Measurements from ENCODE around the gene REPS2. TPM values are rescaled to one million over a fixed set of nuclear protein-coding genes. Genes with fewer than 3 reads are reported as not detected.
A peak's percentile ranks its signal among the peaks of the same experiment; 100 is the strongest.

REPS2 gene
- total RNA-seq, 2 experiments from 2014 or later, result not detected

- POLR2A ChIA-PET, result no interaction called here
- Mint-ChIP-seq H3K36me3 (no peaks in the 10 kb centered on the region), H3K27ac (no peak overlapping the region), H3K4me3 (no peak overlapping the region), H3K4me1 (ENCODE audit: low read depth) (peaks cover 5% of the 10 kb centered on the region), H3K9me3 (no peaks in the 10 kb centered on the region), H3K27me3 (no peaks in the 10 kb centered on the region)
- intact Hi-C loops (cut with micrococcal nuclease), result no loop called here
- DNase-seq, result no peak
- CTCF ChIA-PET, result no interaction called here
These were observed 85.4 kb downstream of the REPS2 start for GRCh38 chrX:17031827-17032226.

- no peak overlapping the region for H3K4me3 Mint-ChIP-seq
- intact Hi-C loops (cut with micrococcal nuclease), result no loop called here
- no peak for DNase-seq
- no peaks in the 10 kb centered on the region for H3K9me3 Mint-ChIP-seq
- POLR2A ChIA-PET, result no interaction called here
- no peaks in the 10 kb centered on the region for H3K36me3 Mint-ChIP-seq
- peaks cover 5% of the 10 kb centered on the region for H3K4me1 Mint-ChIP-seq (ENCODE audit: low read depth)
- CTCF ChIA-PET, result no interaction called here
- H3K27me3 Mint-ChIP-seq, result no peaks in the 10 kb centered on the region
- no peak overlapping the region for H3K27ac Mint-ChIP-seq
These were observed 85.9 kb downstream of the REPS2 start for GRCh38 chrX:17032351-17032750.

- Mint-ChIP-seq H3K27ac (no peak overlapping the region), H3K9me3 (no peaks in the 10 kb centered on the region), H3K36me3 (no peaks in the 10 kb centered on the region), H3K4me3 (no peak overlapping the region), H3K27me3 (no peaks in the 10 kb centered on the region), H3K4me1 (ENCODE audit: low read depth) (peaks cover 5% of the 10 kb centered on the region)
- DNase-seq, result no peak
- POLR2A ChIA-PET, result no interaction called here
- intact Hi-C loops (cut with micrococcal nuclease), result no loop called here
- CTCF ChIA-PET, result interaction anchor here (1.4 kb wide), 1 partner anchor 13 kb away, joined by 6 read pairs; no protein-coding TSS in a partner anchor
These were observed 86.8 kb downstream of the REPS2 start for GRCh38 chrX:17033225-17033624.

GRCh38 chrX:17035111-17035510, 88.7 kb downstream of the REPS2 start:
- no peak overlapping the region for H3K27ac Mint-ChIP-seq
- no peaks in the 10 kb centered on the region for H3K36me3 Mint-ChIP-seq
- H3K4me1 Mint-ChIP-seq (ENCODE audit: low read depth), result peaks cover 5% of the 10 kb centered on the region

GRCh38 chrX:17036171-17036961, 89.9 kb downstream of the REPS2 start:
- intact Hi-C loops (cut with micrococcal nuclease), result no loop called here
- no peak for DNase-seq
- no peaks in the 10 kb centered on the region for H3K36me3 Mint-ChIP-seq
- POLR2A ChIA-PET, result no interaction called here
- H3K27ac Mint-ChIP-seq, result no peak overlapping the region
- CTCF ChIA-PET, result interaction anchor here (1.2 to 2.8 kb wide), 2 partner anchors 10 to 153 kb away, joined by 3 to 13 read pairs; no protein-coding TSS in a partner anchor
- no peak overlapping the region for H3K4me3 Mint-ChIP-seq
- H3K27me3 Mint-ChIP-seq, result no peaks in the 10 kb centered on the region
- H3K4me1 Mint-ChIP-seq (ENCODE audit: low read depth), result peaks cover 5% of the 10 kb centered on the region
- H3K9me3 Mint-ChIP-seq, result no peaks in the 10 kb centered on the region

More at GRCh38 chrX:17035111-17035510, 88.7 kb downstream of the REPS2 start:
- CTCF ChIA-PET, result no interaction called here
- no peak for DNase-seq
- H3K9me3 Mint-ChIP-seq, result no peaks in the 10 kb centered on the region
- POLR2A ChIA-PET, result no interaction called here
- intact Hi-C loops (cut with micrococcal nuclease), result no loop called here
- H3K27me3 Mint-ChIP-seq, result no peaks in the 10 kb centered on the region
- no peak overlapping the region for H3K4me3 Mint-ChIP-seq

GRCh38 chrX:17038277-17038676, 91.8 kb downstream of the REPS2 start:
- Mint-ChIP-seq H3K36me3 (no peaks in the 10 kb centered on the region), H3K9me3 (no peaks in the 10 kb centered on the region), H3K27me3 (no peaks in the 10 kb centered on the region), H3K4me3 (no peak overlapping the region), H3K27ac (no peak overlapping the region), H3K4me1 (ENCODE audit: low read depth) (peaks cover 5% of the 10 kb centered on the region)
- DNase-seq, result no peak
- intact Hi-C loops (cut with micrococcal nuclease), result no loop called here
- CTCF ChIA-PET, result interaction anchor here (2.8 kb wide), 1 partner anchor 8 kb away, joined by 13 read pairs; no protein-coding TSS in a partner anchor
- POLR2A ChIA-PET, result no interaction called here

- H3K4me3 Mint-ChIP-seq, result no peak overlapping the region
- H3K27ac Mint-ChIP-seq, result no peak overlapping the region
- peaks cover 5% of the 10 kb centered on the region for H3K4me1 Mint-ChIP-seq (ENCODE audit: low read depth)
- H3K36me3 Mint-ChIP-seq, result no peaks in the 10 kb centered on the region
- ChIA-PET POLR2A (no interaction called here), CTCF (interaction anchor here (2.8 kb wide), 1 partner anchor 7 kb away, joined by 13 read pairs; no protein-coding TSS in a partner anchor)
- DNase-seq, result no peak
- H3K27me3 Mint-ChIP-seq, result no peaks in the 10 kb centered on the region
- no peaks in the 10 kb centered on the region for H3K9me3 Mint-ChIP-seq
- intact Hi-C loops (cut with micrococcal nuclease), result no loop called here
These were observed 92.3 kb downstream of the REPS2 start for GRCh38 chrX:17038681-17039161.

GRCh38 chrX:17039826-17040225, 93.4 kb downstream of the REPS2 start:
- CTCF ChIA-PET, result no interaction called here
- H3K36me3 Mint-ChIP-seq, result no peaks in the 10 kb centered on the region
- no peaks in the 10 kb centered on the region for H3K27me3 Mint-ChIP-seq

GRCh38 chrX:17040711-17041110, 94.3 kb downstream of the REPS2 start:
- Mint-ChIP-seq H3K27me3 (no peaks in the 10 kb centered on the region), H3K9me3 (no peaks in the 10 kb centered on the region), H3K36me3 (no peaks in the 10 kb centered on the region), H3K4me1 (ENCODE audit: low read depth) (peaks cover 5% of the 10 kb centered on the region), H3K27ac (no peak overlapping the region), H3K4me3 (no peak overlapping the region)
- intact Hi-C loops (cut with micrococcal nuclease), result no loop called here
- CTCF ChIA-PET, result no interaction called here
- POLR2A ChIA-PET, result no interaction called here
- no peak for DNase-seq

More at GRCh38 chrX:17039826-17040225, 93.4 kb downstream of the REPS2 start:
- POLR2A ChIA-PET, result no interaction called here
- Mint-ChIP-seq H3K4me1 (ENCODE audit: low read depth) (peaks cover 5% of the 10 kb centered on the region), H3K4me3 (no peak overlapping the region), H3K27ac (no peak overlapping the region), H3K9me3 (no peaks in the 10 kb centered on the region)
- intact Hi-C loops (cut with micrococcal nuclease), result no loop called here
- no peak for DNase-seq

GRCh38 chrX:17042037-17042436, 95.6 kb downstream of the REPS2 start:
- no peak for DNase-seq
- POLR2A ChIA-PET, result no interaction called here
- Mint-ChIP-seq H3K36me3 (no peaks in the 10 kb centered on the region), H3K4me1 (ENCODE audit: low read depth) (no peaks in the 10 kb centered on the region), H3K27me3 (no peaks in the 10 kb centered on the region), H3K9me3 (no peaks in the 10 kb centered on the region), H3K27ac (no peak overlapping the region), H3K4me3 (no peak overlapping the region)
- CTCF ChIA-PET, result interaction anchor here (0.9 to 1.1 kb wide), 2 partner anchors 156 to 159 kb away, joined by 3 to 4 read pairs; no protein-coding TSS in a partner anchor
- intact Hi-C loops (cut with micrococcal nuclease), result no loop called here

- ChIA-PET CTCF (interaction anchor here (1.0 to 5.7 kb wide), 15 partner anchors 9 to 227 kb away, joined by 3 to 53 read pairs (median 5); no protein-coding TSS in a partner anchor), POLR2A (no interaction called here)
- intact Hi-C loops (cut with micrococcal nuclease), result loop anchor here (1.0 kb wide), 2 partner anchors 163 to 220 kb away; no protein-coding TSS in a partner anchor
- DNase-seq, result peak; percentile 48
- no peaks in the 10 kb centered on the region for H3K9me3 Mint-ChIP-seq
- H3K27me3 Mint-ChIP-seq, result no peaks in the 10 kb centered on the region
- H3K36me3 Mint-ChIP-seq, result no peaks in the 10 kb centered on the region
- no peaks in the 10 kb centered on the region for H3K4me1 Mint-ChIP-seq (ENCODE audit: low read depth)
- no peak overlapping the region for H3K27ac Mint-ChIP-seq
- no peak overlapping the region for H3K4me3 Mint-ChIP-seq
These were observed 100.1 kb downstream of the REPS2 start for GRCh38 chrX:17046478-17047097.

GRCh38 chrX:17047224-17047623, 100.8 kb downstream of the REPS2 start:
- no peak for DNase-seq
- no peaks in the 10 kb centered on the region for H3K4me1 Mint-ChIP-seq (ENCODE audit: low read depth)
- H3K9me3 Mint-ChIP-seq, result no peaks in the 10 kb centered on the region
- no peak overlapping the region for H3K4me3 Mint-ChIP-seq
- ChIA-PET POLR2A (no interaction called here), CTCF (interaction anchor here (1.1 to 5.7 kb wide), 13 partner anchors 10 to 220 kb away, joined by 4 to 53 read pairs (median 6); no protein-coding TSS in a partner anchor)
- no peaks in the 10 kb centered on the region for H3K36me3 Mint-ChIP-seq
- intact Hi-C loops (cut with micrococcal nuclease), result no loop called here
- no peaks in the 10 kb centered on the region for H3K27me3 Mint-ChIP-seq
- no peak overlapping the region for H3K27ac Mint-ChIP-seq

Data from activated CD4-positive, alpha-beta memory T cell treated with anti-CD3 and anti-CD28 coated beads for 36 hours (primary cell).